SH-SY5Y (cell line): ENCODE measurements around the gene NHP2.

Experiments
- GATA2 ChIP-seq: IDR thresholded peaks from 2 replicates; pipeline ENCODE4 v1.6.1; 2011; ENCODE audit warnings: mild to moderate bottlenecking, low read depth, low read length
- GATA3 ChIP-seq: IDR thresholded peaks from 2 replicates; pipeline ENCODE4 v1.6.1; 2011; ENCODE audit warnings: low read depth, mild to moderate bottlenecking, low read length, moderate library complexity

- TF ChIP-seq GATA3 (no peak), GATA2 (no peak)
Measured at GRCh38 chr5:178130576-178131445, 22.9 kb downstream of the NHP2 start, which contains the start of gene RMND5B.
